DOHH2 (cell line): Measurements from ENCODE around the gene SLC6A17.

Experiments used
- CTCF ChIP-seq: fragments of 200-600 bp; sonication (generic); IDR thresholded peaks from one replicate; pipeline ENCODE4 v1.5.1; 2014; ENCODE audit warnings: antibody characterized with exemption, mild to moderate bottlenecking, low read depth, low read length; ENCODE audit not compliant: poor library complexity, severe bottlenecking
- EZH2phosphoT487 ChIP-seq: fragments of 200-600 bp; sonication (generic); IDR thresholded peaks from 2 replicates; pipeline ENCODE4 v1.6.1; 2017; ENCODE audit warnings: borderline replicate concordance, mild to moderate bottlenecking, antibody characterized with exemption, low read length, moderate library complexity, mixed read lengths

DNA sequence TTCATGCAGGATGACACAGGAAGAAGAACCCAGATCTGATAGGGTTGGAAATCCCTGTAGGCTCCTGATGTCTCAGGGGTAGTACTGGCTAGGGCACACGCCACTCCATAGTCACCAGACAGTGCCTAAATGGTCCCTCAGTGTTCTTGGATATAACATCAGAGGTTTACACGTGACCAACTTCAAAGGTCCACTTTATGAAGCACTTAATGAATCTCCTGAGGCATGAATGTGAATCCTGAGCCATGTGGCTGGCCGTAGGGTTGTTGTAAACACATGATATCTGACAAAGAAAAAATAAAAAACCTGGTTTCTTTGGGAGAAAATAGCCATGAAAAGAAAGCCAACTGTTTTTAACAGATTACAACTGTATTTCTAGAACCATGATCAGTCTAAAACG is 27.5 kb downstream of the SLC6A17 start:
- no peak for TF ChIP-seq CTCF
- no peak for TF ChIP-seq EZH2phosphoT487
